ENCODE results near the gene OLIG2.

The OLIG2 gene

DNA sequence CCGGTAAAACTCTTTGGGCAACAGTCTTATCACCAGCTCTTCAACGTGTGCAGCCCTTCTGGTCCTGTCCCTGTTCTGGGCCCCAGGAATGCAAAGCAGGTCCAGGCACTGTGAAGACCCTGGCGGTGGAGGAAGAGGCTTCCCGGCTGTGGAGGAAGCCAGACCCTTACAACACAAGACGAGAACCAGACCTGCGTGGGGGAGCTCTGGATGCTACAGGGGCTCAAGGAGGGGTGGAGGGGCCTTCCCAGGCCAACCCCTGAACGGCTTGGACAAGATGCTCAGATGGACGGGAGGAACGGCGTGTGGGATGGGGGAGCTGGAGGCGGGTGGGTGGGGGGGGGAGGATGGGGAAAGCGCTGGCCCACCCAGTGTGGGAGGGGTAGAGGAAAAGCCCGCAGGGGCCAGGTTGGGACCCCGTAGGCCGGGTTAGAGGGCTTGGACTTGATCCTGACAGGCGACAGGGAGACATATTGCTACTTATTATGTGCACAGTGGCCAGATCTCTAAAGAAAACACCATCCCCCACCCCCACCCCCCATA lies 5.1 kb upstream of the OLIG2 start:
- no peak for DNase-seq

DNA sequence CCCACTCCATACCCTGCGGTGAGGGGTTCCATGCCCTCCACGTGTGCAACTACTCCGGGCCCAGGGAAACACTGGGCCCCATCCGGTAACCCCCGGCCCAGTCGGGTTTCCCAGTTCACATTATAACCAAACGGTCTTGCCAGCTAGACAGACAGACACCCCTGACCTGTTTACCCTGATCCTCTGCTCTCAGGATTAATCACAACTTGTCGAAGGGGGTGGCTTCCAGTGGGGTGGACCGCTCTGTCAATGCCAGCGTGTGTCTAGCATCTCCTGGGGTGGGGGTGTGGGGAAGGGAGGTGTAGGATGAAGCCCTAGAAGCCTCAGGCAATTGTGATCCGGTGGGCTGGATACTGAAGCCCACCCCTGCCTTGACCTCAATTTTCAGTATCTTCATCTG lies 4.6 kb upstream of the OLIG2 start:
- no peak for DNase-seq

DNA sequence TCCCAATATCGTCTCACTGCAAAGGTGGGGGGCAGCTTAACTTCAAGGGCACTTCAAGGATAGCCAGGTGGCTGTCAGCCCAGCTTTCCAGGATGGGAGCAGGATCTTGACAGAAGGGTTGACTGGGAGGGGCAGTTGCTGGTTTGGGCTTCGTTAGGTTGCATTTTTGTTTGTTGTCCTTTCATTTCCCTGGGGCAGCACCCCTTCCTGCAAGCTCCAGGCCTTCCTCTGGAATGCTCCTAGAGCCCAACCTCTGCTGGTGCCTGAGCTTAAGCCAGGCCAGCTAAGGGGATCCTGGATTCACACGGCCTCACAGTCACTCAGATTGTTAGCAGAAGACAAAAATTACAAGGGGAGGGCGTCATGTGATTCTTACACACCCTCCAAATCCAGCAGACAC lies 4.1 kb upstream of the OLIG2 start:
- no peak for DNase-seq

DNA sequence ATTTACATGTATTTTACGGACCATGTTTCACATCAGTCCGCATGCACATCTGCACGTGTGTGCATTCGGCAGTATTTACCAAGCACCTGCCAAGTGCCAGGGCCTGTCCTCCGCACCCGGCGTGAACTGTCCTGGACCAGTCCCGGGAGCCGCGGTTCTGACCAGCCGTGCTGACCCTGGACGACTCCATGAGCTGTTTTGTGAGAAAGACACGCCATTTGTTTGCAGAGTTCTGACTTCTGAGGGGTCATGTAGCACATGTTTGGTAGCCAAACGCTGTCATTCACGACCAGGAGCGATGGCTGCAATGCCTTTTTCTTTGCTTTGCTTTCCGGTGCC lies 3.3 kb upstream of the OLIG2 start:
- DNase-seq = no peak

DNA sequence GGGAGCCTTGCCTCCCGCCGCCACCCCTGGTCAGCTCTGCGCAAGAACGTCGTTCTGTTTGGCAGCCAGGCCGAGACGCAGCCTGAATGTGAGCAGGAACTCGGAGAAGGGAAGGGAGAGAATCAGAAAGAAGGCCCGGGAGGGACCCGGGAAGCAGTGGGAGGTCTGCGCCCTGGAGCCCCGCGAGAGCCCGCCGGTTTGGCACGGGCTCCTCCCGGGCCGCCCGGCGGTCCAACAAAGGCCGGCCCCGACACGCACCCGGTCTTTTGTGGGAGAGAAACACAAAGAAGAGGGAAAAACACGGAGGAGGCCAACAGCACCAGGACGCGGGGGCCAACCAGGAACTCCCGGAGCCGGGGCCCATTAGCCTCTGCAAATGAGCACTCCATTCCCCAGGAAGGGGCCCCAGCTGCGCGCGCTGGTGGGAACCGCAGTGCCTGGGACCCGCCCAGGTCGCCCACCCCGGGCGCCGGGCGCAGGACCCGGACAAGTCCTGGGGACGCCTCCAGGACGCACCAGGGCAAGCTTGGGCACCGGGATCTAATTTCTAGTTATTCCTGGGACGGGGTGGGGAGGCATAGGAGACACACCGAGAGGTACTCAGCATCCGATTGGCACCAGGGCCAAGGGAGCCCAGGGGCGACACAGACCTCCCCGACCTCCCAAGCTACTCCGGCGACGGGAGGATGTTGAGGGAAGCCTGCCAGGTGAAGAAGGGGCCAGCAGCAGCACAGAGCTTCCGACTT lies 2.7 kb upstream of the OLIG2 start:
- DNase-seq = no peak

DNA sequence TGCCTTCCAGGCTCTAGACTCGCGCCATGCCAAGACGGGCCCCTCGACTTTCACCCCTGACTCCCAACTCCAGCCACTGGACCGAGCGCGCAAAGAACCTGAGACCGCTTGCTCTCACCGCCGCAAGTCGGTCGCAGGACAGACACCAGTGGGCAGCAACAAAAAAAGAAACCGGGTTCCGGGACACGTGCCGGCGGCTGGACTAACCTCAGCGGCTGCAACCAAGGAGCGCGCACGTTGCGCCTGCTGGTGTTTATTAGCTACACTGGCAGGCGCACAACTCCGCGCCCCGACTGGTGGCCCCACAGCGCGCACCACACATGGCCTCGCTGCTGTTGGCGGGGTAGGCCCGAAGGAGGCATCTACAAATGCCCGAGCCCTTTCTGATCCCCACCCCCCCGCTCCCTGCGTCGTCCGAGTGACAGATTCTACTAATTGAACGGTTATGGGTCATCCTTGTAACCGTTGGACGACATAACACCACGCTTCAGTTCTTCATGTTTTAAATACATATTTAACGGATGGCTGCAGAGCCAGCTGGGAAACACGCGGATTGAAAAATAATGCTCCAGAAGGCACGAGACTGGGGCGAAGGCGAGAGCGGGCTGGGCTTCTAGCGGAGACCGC lies 2.0 kb upstream of the OLIG2 start:
- DNase-seq = no peak

DNA sequence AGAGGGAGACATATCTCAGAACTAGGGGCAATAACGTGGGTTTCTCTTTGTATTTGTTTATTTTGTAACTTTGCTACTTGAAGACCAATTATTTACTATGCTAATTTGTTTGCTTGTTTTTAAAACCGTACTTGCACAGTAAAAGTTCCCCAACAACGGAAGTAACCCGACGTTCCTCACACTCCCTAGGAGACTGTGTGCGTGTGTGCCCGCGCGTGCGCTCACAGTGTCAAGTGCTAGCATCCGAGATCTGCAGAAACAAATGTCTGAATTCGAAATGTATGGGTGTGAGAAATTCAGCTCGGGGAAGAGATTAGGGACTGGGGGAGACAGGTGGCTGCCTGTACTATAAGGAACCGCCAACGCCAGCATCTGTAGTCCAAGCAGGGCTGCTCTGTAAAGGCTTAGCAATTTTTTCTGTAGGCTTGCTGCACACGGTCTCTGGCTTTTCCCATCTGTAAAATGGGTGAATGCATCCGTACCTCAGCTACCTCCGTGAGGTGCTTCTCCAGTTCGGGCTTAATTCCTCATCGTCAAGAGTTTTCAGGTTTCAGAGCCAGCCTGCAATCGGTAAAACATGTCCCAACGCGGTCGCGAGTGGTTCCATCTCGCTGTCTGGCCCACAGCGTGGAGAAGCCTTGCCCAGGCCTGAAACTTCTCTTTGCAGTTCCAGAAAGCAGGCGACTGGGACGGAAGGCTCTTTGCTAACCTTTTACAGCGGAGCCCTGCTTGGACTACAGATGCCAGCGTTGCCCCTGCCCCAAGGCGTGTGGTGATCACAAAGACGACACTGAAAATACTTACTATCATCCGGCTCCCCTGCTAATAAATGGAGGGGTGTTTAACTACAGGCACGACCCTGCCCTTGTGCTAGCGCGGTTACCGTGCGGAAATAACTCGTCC lies 1.3 kb upstream of the OLIG2 start:
- DNase-seq = no peak

DNA sequence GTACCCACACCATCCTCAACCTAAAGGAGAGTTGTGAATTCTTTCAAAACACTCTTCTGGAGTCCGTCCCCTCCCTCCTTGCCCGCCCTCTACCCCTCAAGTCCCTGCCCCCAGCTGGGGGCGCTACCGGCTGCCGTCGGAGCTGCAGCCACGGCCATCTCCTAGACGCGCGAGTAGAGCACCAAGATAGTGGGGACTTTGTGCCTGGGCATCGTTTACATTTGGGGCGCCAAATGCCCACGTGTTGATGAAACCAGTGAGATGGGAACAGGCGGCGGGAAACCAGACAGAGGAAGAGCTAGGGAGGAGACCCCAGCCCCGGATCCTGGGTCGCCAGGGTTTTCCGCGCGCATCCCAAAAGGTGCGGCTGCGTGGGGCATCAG lies 638 bp upstream of the OLIG2 start:
- DNase-seq = no peak

DNA sequence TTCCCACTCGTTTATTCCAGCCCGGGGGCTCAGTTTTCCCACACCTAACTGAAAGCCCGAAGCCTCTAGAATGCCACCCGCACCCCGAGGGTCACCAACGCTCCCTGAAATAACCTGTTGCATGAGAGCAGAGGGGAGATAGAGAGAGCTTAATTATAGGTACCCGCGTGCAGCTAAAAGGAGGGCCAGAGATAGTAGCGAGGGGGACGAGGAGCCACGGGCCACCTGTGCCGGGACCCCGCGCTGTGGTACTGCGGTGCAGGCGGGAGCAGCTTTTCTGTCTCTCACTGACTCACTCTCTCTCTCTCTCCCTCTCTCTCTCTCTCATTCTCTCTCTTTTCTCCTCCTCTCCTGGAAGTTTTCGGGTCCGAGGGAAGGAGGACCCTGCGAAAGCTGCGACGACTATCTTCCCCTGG lies 716 bp downstream of the OLIG2 start:
- DNase-seq = no peak

DNA sequence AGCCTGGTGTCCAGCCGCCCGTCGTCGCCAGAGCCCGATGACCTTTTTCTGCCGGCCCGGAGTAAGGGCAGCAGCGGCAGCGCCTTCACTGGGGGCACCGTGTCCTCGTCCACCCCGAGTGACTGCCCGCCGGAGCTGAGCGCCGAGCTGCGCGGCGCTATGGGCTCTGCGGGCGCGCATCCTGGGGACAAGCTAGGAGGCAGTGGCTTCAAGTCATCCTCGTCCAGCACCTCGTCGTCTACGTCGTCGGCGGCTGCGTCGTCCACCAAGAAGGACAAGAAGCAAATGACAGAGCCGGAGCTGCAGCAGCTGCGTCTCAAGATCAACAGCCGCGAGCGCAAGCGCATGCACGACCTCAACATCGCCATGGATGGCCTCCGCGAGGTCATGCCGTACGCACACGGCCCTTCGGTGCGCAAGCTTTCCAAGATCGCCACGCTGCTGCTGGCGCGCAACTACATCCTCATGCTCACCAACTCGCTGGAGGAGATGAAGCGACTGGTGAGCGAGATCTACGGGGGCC lies 1.2 kb downstream of the OLIG2 start:
- no peak for DNase-seq

DNA sequence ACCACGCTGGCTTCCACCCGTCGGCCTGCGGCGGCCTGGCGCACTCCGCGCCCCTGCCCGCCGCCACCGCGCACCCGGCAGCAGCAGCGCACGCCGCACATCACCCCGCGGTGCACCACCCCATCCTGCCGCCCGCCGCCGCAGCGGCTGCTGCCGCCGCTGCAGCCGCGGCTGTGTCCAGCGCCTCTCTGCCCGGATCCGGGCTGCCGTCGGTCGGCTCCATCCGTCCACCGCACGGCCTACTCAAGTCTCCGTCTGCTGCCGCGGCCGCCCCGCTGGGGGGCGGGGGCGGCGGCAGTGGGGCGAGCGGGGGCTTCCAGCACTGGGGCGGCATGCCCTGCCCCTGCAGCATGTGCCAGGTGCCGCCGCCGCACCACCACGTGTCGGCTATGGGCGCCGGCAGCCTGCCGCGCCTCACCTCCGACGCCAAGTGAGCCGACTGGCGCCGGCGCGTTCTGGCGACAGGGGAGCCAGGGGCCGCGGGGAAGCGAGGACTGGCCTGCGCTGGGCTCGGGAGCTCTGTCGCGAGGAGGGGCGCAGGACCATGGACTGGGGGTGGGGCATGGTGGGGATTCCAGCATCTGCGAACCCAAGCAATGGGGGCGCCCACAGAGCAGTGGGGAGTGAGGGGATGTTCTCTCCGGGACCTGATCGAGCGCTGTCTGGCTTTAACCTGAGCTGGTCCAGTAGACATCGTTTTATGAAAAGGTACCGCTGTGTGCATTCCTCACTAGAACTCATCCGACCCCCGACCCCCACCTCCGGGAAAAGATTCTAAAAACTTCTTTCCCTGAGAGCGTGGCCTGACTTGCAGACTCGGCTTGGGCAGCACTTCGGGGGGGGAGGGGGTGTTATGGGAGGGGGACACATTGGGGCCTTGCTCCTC lies 1.9 kb downstream of the OLIG2 start:
- DNase-seq = no peak

DNA sequence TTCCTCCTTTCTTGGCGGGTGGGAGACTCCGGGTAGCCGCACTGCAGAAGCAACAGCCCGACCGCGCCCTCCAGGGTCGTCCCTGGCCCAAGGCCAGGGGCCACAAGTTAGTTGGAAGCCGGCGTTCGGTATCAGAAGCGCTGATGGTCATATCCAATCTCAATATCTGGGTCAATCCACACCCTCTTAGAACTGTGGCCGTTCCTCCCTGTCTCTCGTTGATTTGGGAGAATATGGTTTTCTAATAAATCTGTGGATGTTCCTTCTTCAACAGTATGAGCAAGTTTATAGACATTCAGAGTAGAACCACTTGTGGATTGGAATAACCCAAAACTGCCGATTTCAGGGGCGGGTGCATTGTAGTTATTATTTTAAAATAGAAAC lies 2.5 kb downstream of the OLIG2 start:
- DNase-seq = no peak

DNA sequence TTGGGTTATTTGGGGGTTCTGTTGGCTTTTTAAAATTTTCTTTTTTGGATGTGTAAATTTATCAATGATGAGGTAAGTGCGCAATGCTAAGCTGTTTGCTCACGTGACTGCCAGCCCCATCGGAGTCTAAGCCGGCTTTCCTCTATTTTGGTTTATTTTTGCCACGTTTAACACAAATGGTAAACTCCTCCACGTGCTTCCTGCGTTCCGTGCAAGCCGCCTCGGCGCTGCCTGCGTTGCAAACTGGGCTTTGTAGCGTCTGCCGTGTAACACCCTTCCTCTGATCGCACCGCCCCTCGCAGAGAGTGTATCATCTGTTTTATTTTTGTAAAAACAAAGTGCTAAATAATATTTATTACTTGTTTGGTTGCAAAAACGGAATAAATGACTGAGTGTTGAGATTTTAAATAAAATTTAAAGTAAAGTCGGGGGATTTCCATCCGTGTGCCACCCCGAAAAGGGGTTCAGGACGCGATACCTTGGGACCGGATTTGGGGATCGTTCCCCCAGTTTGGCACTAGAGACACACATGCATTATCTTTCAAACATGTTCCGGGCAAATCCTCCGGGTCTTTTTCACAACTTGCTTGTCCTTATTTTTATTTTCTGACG lies 3.1 kb downstream of the OLIG2 start:
- peak; percentile 19 for DNase-seq

DNA sequence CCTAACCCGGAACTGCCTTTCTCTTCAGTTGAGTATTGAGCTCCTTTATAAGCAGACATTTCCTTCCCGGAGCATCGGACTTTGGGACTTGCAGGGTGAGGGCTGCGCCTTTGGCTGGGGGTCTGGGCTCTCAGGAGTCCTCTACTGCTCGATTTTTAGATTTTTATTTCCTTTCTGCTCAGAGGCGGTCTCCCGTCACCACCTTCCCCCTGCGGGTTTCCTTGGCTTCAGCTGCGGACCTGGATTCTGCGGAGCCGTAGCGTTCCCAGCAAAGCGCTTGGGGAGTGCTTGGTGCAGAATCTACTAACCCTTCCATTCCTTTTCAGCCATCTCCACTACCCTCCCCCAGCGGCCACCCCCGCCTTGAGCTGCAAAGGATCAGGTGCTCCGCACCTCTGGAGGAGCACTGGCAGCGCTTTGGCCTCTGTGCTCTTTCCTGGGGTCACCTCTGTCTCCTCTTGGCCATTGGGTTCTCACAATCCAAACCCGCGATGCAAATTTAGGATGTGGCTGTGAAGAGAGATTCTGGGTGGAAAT lies 3.7 kb downstream of the OLIG2 start:
- DNase-seq = no peak

DNA sequence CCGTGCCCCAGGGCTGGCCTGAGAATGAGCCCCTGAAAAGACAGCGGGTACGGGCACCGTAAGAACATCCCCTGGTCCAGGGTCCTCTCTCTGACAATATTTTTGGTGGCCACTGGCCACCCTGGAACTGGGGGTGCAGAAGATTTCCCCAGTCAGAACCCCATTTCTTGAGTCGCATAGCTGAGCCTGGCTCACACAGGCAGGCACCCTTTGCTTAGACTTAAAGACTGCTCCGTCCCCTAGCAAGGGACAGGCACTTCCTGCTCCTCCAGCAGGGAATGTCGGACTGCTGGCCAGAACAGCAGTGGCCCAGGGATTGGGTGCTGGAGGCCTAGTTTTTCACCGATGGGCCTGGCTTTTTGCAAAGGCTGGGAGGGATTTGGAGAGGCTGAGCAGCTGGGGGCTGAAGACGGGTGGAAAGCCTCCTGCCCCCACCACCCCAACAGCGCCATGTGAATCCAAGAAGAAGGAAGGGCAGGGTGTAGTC lies 4.3 kb downstream of the OLIG2 start:
- DNase-seq = no peak

DNA sequence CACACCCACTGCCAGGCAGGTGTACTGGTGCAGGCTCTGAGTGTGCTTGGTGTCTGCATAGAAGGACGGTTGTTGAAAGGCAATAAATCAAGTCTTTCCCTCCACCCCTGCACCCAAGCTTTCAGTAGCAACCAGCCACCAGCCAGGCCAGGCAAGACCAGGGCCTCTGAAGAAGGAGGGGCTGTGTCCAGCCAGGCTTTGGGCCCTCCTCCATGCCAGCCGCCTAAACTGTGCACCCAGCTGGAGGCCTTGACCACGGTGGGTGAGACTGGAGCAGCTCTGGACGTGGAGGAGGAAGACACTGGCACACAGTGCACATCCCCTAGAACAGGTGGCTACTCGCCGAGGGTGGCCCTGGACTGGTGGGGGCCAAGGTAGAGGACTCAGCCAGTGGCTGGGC lies 4.9 kb downstream of the OLIG2 start:
- DNase-seq = no peak

DNA sequence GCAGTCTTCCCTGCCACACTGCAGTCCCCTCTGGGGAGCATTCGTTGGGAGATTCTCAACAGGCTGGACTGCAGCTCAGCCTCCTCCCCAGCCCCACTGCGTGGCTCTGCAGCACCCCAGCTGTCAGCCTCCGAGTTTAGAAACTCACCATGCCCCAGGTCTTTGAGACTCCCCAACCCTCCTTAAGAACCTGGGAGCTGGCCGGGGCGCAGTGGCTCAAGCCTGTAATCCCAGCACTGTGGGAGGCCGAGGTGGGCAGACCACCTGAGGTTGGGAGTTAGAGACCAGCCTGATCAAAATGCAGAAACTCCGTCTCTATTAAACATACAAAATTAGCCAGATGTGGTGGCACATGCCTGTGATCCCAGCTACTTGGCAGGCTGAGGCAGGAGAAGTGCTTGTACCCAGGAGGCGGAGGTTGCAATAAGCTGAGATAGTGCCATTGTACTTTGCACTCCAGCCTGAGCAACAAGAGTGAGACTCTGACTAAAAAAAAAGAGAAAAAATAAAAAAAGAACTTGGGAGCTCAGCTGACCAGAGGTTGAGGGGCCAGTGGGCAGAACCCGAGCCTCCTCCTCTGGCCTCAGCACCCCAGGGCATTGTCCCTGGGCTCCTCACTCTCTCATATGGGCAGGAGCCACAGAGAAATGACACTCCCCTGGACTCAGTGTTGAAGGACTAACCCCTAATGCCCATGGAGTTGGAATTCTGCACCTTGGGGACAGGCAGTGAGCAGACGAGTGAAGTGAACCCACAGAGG lies 5.6 kb downstream of the OLIG2 start:
- no peak for DNase-seq

DNA sequence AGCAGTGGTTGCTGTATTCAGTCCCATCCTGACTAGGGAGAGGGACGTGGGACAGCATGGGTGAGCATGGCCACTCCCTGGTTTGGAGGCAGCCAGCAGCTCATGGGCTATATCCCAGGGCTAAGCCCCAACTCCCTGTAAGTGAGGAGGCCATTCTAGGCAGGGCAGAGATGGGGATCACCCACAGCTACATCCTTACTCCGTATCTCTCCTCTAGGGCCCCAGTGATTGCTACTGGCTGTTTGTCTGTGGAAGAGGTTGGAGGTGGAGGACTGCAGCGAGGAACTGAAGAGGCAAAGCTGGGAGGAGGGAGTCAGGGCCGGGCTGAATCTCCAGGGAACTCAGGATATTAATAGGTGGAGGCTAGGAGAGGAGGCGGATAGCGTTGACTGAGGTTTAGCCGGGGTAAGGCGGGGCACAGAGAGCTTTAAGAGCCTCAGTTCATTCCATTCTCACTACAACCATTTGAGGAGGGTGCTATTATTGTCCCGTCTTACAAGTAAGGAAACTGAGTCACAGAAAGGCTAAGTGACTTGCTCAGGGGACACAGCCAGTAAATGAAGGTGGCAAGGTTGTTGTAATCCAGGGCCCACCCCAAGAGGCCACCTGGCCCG lies 6.8 kb downstream of the OLIG2 start:
- DNase-seq = no peak

DNA sequence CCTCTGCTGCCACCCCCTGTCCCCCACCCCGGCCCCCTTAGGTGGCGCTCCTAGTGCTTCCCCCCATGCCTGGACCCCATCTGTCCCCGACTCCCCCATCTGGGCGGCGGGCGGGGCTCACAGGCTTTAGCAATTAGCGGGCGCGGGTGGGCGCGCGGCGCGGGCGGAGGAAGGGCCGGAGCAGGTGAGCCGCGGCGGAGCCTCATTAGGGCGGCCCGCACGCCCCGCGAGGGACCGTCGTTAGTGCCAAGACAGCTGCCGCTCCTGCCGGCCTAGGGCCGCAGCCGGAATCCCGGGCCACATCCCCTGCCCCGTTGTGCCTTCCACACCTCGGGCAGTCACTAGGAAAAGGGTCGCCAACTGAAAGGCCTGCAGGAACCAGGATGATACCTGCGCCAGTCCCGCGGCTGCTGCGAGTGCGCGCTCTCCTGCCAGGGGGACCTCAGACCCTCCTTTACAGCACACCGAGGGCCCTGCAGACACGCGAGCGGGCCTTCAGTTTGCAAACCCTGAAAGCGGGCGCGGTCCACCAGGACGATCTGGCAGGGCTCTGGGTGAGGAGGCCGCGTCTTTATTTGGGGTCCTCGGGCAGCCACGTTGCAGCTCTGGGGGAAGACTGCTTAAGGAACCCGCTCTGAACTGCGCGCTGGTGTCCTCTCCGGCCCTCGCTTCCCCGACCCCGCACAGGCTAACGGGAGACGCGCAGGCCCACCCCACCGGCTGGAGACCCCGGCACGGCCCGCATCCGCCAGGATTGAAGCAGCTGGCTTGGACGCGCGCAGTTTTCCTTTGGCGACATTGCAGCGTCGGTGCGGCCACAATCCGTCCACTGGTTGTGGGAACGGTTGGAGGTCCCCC lies 7.6 kb downstream of the OLIG2 start:
- no peak for DNase-seq

All from activated CD4-positive, alpha-beta T cell treated with anti-CD3 and anti-CD28 coated beads, Interleukin-2, amount 50 U/mL, for 1 hour (primary cell).